Islet precursor cell (in vitro differentiated cells): ENCODE data around the gene RFX1.
A peak's percentile ranks its signal among the peaks of the same experiment; 100 is the strongest.
"Not testable (repeated sequence)": the region's sequence is repeated elsewhere in the genome, so short reads cannot be mapped to it uniquely, and the experiment has no call there.

ENCODE experiments used
- DNase-seq: peaks from one replicate; pipeline ENCODE4 v3.0.0-alpha.2; 2018

Gene RFX1

GRCh38 chr19:14026652-14027192 lies 20.6 kb upstream of the RFX1 start:
- not testable (repeated sequence) for DNase-seq

- peak; percentile 89 for DNase-seq
Measured at GRCh38 chr19:14023404-14024235, 17.5 kb upstream of the RFX1 start.

- no peak for DNase-seq
Measured at GRCh38 chr19:14022469-14022868, 16.3 kb upstream of the RFX1 start.

- DNase-seq = no peak
Measured at GRCh38 chr19:14021474-14021873, 15.4 kb upstream of the RFX1 start.

GRCh38 chr19:14019739-14020138 lies 13.6 kb upstream of the RFX1 start:
- not testable (repeated sequence) for DNase-seq

- no peak for DNase-seq
Measured at GRCh38 chr19:14019100-14019499, 13.0 kb upstream of the RFX1 start.

- DNase-seq = no peak
Measured at GRCh38 chr19:14015524-14016035, 9.5 kb upstream of the RFX1 start.

- DNase-seq = no peak
Measured at GRCh38 chr19:14012378-14012915, 6.3 kb upstream of the RFX1 start.

- DNase-seq = no peak
Measured at GRCh38 chr19:14006766-14007562, 844 bp upstream of the RFX1 start.

- peak; percentile 92 for DNase-seq
Measured at GRCh38 chr19:14005349-14006084, 603 bp downstream of the RFX1 start.

- DNase-seq = no peak
Measured at GRCh38 chr19:14004619-14005348, 1.3 kb downstream of the RFX1 start.

- DNase-seq = no peak
Measured at GRCh38 chr19:14003251-14004055, 2.7 kb downstream of the RFX1 start.

GRCh38 chr19:14002571-14003250 lies 3.4 kb downstream of the RFX1 start:
- DNase-seq = no peak

- DNase-seq = no peak
Measured at GRCh38 chr19:14000691-14001375, 5.3 kb downstream of the RFX1 start.

- no peak for DNase-seq
Measured at GRCh38 chr19:13999085-13999484, 7.0 kb downstream of the RFX1 start.

GRCh38 chr19:13998426-13998825 lies 7.7 kb downstream of the RFX1 start:
- no peak for DNase-seq

GRCh38 chr19:13997631-13997962 lies 8.5 kb downstream of the RFX1 start:
- peak; percentile 56 for DNase-seq

- DNase-seq = peak; percentile 35
Measured at GRCh38 chr19:13996928-13997630, 9.0 kb downstream of the RFX1 start.
